Measurements from ENCODE around the gene GALNT5. TPM values are rescaled to one million over a fixed set of nuclear protein-coding genes. Genes with fewer than 3 reads are reported as not detected.

The GALNT5 gene
- total RNA-seq, 1 donor from 2014 or later: 2.0 TPM

DNA sequence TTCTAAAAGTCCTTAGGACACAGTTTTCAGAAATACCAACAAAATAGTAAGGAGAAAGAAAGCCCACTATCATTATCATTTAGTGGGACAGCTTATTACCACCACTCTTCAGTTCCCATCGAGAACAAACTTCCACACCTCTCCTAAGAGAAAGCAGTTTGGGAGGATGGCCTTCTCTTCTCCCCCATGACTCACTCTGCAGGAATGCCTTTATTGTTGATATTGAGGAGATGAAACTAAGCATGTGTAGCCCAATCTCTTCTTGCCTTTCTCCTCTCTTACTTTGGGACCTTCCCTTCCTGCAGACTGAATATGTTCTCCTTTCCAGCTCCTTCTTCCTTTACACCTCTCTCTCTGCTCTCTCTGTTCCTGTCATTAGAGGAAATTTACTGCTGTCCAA, 98.1 kb downstream of the GALNT5 start:
- TF ChIP-seq, protein P1, sequence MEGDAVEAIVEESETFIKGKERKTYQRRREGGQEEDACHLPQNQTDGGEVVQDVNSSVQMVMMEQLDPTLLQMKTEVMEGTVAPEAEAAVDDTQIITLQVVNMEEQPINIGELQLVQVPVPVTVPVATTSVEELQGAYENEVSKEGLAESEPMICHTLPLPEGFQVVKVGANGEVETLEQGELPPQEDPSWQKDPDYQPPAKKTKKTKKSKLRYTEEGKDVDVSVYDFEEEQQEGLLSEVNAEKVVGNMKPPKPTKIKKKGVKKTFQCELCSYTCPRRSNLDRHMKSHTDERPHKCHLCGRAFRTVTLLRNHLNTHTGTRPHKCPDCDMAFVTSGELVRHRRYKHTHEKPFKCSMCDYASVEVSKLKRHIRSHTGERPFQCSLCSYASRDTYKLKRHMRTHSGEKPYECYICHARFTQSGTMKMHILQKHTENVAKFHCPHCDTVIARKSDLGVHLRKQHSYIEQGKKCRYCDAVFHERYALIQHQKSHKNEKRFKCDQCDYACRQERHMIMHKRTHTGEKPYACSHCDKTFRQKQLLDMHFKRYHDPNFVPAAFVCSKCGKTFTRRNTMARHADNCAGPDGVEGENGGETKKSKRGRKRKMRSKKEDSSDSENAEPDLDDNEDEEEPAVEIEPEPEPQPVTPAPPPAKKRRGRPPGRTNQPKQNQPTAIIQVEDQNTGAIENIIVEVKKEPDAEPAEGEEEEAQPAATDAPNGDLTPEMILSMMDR (conservative IDR thresholded peaks at IDR 0.05; ENCODE audit: low read depth, low read length): no peak
- H3K4me3 ChIP-seq (ENCODE audit: low read depth, low read length): no peak overlapping the region
- DNase-seq (ENCODE audit: low read depth): no peak

DNA sequence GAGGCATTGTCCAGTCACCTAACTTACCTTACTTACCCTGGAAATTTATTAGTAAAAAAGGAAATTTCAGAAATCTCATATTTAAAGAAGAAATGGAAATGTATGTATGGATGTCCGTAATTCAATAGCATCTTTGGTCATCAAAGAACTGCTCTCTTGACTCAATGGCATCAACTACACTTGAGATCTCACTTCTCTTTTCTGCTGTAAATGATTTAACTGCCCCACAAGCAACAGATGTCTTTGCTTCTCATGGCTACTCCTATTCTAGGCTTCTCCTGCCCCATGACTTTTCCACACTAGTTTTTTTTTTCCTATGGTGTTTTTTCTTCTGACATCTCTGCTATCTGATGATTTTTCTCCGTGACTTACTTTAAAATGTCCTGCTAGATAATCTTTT, 102.1 kb downstream of the GALNT5 start:
- H3K4me3 ChIP-seq (ENCODE audit: low read depth, low read length): no peak overlapping the region
- TF ChIP-seq, protein P1 (conservative IDR thresholded peaks at IDR 0.05; ENCODE audit: low read depth, low read length): no peak
- DNase-seq (ENCODE audit: low read depth): no peak

DNA sequence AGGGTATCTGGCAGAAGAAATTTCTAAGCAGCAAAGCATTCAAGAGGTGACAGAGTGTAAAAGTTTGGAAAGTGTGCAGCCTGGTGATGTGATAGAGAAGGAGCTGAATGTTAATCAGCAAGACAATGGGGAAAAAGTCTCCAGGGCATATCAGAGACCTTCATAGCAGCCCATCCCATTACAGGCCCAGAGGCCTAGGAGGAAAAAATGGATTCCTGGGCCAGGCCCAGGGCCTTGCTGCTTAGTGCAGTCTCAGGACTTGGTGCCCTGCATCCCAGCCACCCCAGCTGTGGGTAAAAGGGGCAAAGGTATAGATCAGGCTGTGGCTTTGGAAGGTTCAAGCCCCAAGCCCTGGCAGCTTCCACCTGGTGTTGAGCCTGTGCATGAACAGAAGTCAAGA, 104.0 kb downstream of the GALNT5 start:
- DNase-seq (ENCODE audit: low read depth): no peak
- TF ChIP-seq, protein P1 (conservative IDR thresholded peaks at IDR 0.05; ENCODE audit: low read depth, low read length): no peak

DNA sequence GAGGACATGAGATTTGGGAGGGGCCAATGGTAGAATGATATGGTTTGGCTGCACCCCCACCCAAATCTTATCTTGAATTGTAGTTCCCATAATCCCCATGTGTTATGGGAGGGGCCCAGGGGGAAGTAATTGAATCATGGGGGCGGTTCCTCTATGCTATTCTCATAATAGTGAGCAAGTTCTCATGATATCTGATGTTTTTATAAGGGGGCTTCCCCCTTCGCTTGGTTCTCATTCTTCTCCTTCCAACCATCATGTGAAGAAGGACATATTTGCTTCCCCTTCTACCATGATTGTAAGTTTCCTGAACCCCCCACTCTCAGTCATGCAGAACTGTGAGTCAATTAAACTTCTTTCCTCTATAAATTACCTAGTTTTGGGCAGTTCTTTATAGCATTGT, 105.1 kb downstream of the GALNT5 start:
- TF ChIP-seq, protein P1 (conservative IDR thresholded peaks at IDR 0.05; ENCODE audit: low read depth, low read length): no peak
- no peak for DNase-seq (ENCODE audit: low read depth)
- no peak overlapping the region for H3K4me3 ChIP-seq (ENCODE audit: low read depth, low read length)

More for the DNA sequence above, 104.0 kb downstream of the GALNT5 start:
- no peak overlapping the region for H3K4me3 ChIP-seq (ENCODE audit: low read depth, low read length)

DNA sequence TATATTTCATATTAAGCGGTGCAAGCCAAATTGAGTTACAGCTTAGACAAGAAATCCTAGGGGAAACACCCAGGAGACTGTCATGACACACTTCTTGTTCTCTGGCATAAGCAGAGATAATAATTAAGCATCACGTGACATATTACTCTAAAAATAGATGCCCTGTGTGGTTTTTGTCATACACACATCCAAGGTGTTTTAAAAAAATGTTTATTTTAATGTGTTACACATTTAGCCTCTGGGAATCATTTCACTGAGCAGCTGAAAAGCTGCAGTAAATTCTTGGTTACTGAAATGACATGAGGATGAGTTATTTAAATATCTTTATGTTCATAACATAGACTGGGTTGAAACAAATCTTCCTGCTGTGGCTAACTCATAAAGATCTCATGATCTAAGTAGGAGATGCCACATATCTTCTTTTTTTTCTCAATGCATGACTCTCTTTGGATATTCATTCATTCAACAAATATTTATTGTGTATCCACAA, 106.2 kb downstream of the GALNT5 start:
- TF ChIP-seq, protein P1 (conservative IDR thresholded peaks at IDR 0.05; ENCODE audit: low read depth, low read length): no peak
- no peak overlapping the region for H3K4me3 ChIP-seq (ENCODE audit: low read depth, low read length)
- no peak for DNase-seq (ENCODE audit: low read depth)

Other genes starting within 250 kb of the GALNT5 start
- gene ERMN, start 68.1 kb downstream of the GALNT5 start, total RNA-seq: not detected in 2 replicates
- 1.3 and 4.8 TPM in 2 replicates for gene CYTIP, start 186.4 kb downstream of the GALNT5 start, total RNA-seq

Measured in epithelial cell of proximal tubule (primary cell).